Activated CD8-positive, alpha-beta T cell treated with anti-CD3 and anti-CD28 coated beads for 36 hours (primary cell): ENCODE results near the gene ENTR1. TPM values are rescaled to one million over a fixed set of nuclear protein-coding genes. Genes with fewer than 3 reads are reported as not detected.

Experiments
- ATAC-seq: fragments of 200-7000 bp; cut with Tn5 transposase; one replicate; pipeline ENCODE4 v1.10.0; 2021; ENCODE audit warnings: mild to moderate bottlenecking, moderate library complexity
- CTCF ChIA-PET: fragments of 350-600 bp; sonication (Branson Sonifier 250); formaldehyde crosslinking; loops from one replicate; lab custom pipeline; 2021; ENCODE audit warnings: antibody characterized with exemption; lab: Charles Lee
- POLR2A ChIA-PET: fragments of 350-600 bp; sonication (Branson Sonifier 250); formaldehyde crosslinking; loops from one replicate; lab custom pipeline; 2021; ENCODE audit warnings: antibody characterized with exemption; lab: Charles Lee
- DNase-seq: peaks from one replicate; pipeline ENCODE4 v3.0.0-alpha.2; 2020
- H3K27ac Mint-ChIP-seq: one replicate; pipeline ENCODE4 v1.8.0; 2021; ENCODE audit warnings: mild to moderate bottlenecking, mixed read lengths
- H3K27me3 Mint-ChIP-seq: one replicate; pipeline ENCODE4 v1.8.0; 2021; ENCODE audit warnings: mixed read lengths
- H3K36me3 Mint-ChIP-seq: one replicate; pipeline ENCODE4 v1.8.0; 2021; ENCODE audit warnings: low read depth, mixed read lengths
- H3K4me1 Mint-ChIP-seq: one replicate; pipeline ENCODE4 v1.8.0; 2021; ENCODE audit warnings: low read depth, mixed read lengths
- H3K4me3 Mint-ChIP-seq: one replicate; pipeline ENCODE4 v1.8.0; 2021; ENCODE audit warnings: mild to moderate bottlenecking, moderate library complexity, mixed read lengths
- H3K9me3 Mint-ChIP-seq: one replicate; pipeline ENCODE4 v1.8.0; 2021; ENCODE audit warnings: mixed read lengths
- CTCF ChIP-seq: fragments of 200-600 bp; IDR thresholded peaks from one replicate; pipeline ENCODE4 v1.8.0; 2022; ENCODE audit warnings: antibody characterized with exemption, mild to moderate bottlenecking
- intact Hi-C: fragments of 100-400 bp; cut with micrococcal nuclease; formaldehyde crosslinking; loops from one replicate; pipeline ENCODE4 v1.10.0; 2022
- total RNA-seq, 2 experiments: library from RNA; stranded (reverse); gene quantifications; one replicate each; pipeline ENCODE4 v1.2.3, GENCODE V29; 2021

ENTR1 gene
- total RNA-seq, 2 experiments from 2014 or later, result 65.9 to 66.8 TPM

- intact Hi-C loops, result no loop called here
- no peak for DNase-seq
- no peaks in the 10 kb centered on the region for H3K9me3 Mint-ChIP-seq
- no peaks in the 10 kb centered on the region for H3K27me3 Mint-ChIP-seq
- H3K27ac Mint-ChIP-seq, result no peak overlapping the region
- H3K4me3 Mint-ChIP-seq, result no peak overlapping the region
- no peak for ATAC-seq
- ChIA-PET CTCF (interaction anchor here (1.3 kb wide), 1 partner anchor 10 kb away, joined by 5 read pairs; no protein-coding TSS in a partner anchor), POLR2A (interaction anchor here (1.3 to 1.7 kb wide), 3 partner anchors 9 to 19 kb away, joined by 3 to 5 read pairs (median 3); no protein-coding TSS in a partner anchor)
- H3K4me1 Mint-ChIP-seq, result peaks cover 18% of the 10 kb centered on the region
- TF ChIP-seq CTCF, result no peak
- peaks cover 45% of the 10 kb centered on the region for H3K36me3 Mint-ChIP-seq
Measured at GRCh38 chr9:136396219-136396515, 14.2 kb downstream of the ENTR1 start.

GRCh38 chr9:136395345-136396218, 14.8 kb downstream of the ENTR1 start:
- no peak overlapping the region for H3K27ac Mint-ChIP-seq
- DNase-seq (no peak), ATAC-seq (no peak)
- no peak for TF ChIP-seq CTCF
- ChIA-PET CTCF (interaction anchor here (1.3 kb wide), 1 partner anchor 10 kb away, joined by 5 read pairs; no protein-coding TSS in a partner anchor), POLR2A (interaction anchor here (0.5 to 1.7 kb wide), 4 partner anchors 10 to 21 kb away, joined by 3 to 5 read pairs (median 3); no protein-coding TSS in a partner anchor)
- H3K27me3 Mint-ChIP-seq, result no peaks in the 10 kb centered on the region
- H3K4me3 Mint-ChIP-seq, result no peak overlapping the region
- no peaks in the 10 kb centered on the region for H3K9me3 Mint-ChIP-seq
- peaks cover 15% of the 10 kb centered on the region for H3K4me1 Mint-ChIP-seq
- peaks cover 43% of the 10 kb centered on the region for H3K36me3 Mint-ChIP-seq
- intact Hi-C loops, result no loop called here

- H3K9me3 Mint-ChIP-seq, result no peaks in the 10 kb centered on the region
- ATAC-seq (no peak), DNase-seq (no peak)
- H3K4me3 Mint-ChIP-seq, result no peak overlapping the region
- H3K36me3 Mint-ChIP-seq, result peaks cover 46% of the 10 kb centered on the region
- TF ChIP-seq CTCF, result no peak
- intact Hi-C loops, result no loop called here
- H3K4me1 Mint-ChIP-seq, result peaks cover 14% of the 10 kb centered on the region
- CTCF ChIA-PET, result no interaction called here
- H3K27me3 Mint-ChIP-seq, result no peaks in the 10 kb centered on the region
- H3K27ac Mint-ChIP-seq, result no peak overlapping the region
- POLR2A ChIA-PET, result no interaction called here
Measured at GRCh38 chr9:136395020-136395340, 15.4 kb downstream of the ENTR1 start.

GRCh38 chr9:136394312-136395019, 15.9 kb downstream of the ENTR1 start:
- CTCF ChIA-PET, result no interaction called here
- Mint-ChIP-seq H3K4me1 (peaks cover 14% of the 10 kb centered on the region), H3K4me3 (no peak overlapping the region), H3K27ac (no peak overlapping the region), H3K27me3 (no peaks in the 10 kb centered on the region), H3K9me3 (no peaks in the 10 kb centered on the region), H3K36me3 (peaks cover 50% of the 10 kb centered on the region)
- intact Hi-C loops, result no loop called here
- DNase-seq (no peak), ATAC-seq (no peak)
- no peak for TF ChIP-seq CTCF
- POLR2A ChIA-PET, result interaction anchor here (0.9 to 1.0 kb wide), 2 partner anchors 14 to 20 kb away, joined by 3 read pairs; no protein-coding TSS in a partner anchor
